Esophagus squamous epithelium (tissue), 4 donors: ENCODE results near the gene KCNAB1.

Source experiments
- POLR2A ChIP-seq, 4 donors: fragments of 450-650 bp; IDR thresholded peaks; one replicate each; pipeline ENCODE4 v1.6.1; 2017; ENCODE audit warnings: antibody characterized with exemption in 4 of 4, mild to moderate bottlenecking in 4 of 4, moderate library complexity in 3 of 4
- TF ChIP-seq, protein P1 (sequence below), 6 experiments: fragments of 450-650 bp in 4 of 6; fragments of 200-600 bp in 2 of 6; sonication (generic) in 2 of 6; IDR thresholded peaks; one replicate each; pipeline ENCODE4 v1.5.1; 2016 to 2019; ENCODE audit warnings: antibody characterized with exemption in 6 of 6, mild to moderate bottlenecking in 4 of 6, moderate library complexity in 4 of 6

- TF ChIP-seq, protein P1, sequence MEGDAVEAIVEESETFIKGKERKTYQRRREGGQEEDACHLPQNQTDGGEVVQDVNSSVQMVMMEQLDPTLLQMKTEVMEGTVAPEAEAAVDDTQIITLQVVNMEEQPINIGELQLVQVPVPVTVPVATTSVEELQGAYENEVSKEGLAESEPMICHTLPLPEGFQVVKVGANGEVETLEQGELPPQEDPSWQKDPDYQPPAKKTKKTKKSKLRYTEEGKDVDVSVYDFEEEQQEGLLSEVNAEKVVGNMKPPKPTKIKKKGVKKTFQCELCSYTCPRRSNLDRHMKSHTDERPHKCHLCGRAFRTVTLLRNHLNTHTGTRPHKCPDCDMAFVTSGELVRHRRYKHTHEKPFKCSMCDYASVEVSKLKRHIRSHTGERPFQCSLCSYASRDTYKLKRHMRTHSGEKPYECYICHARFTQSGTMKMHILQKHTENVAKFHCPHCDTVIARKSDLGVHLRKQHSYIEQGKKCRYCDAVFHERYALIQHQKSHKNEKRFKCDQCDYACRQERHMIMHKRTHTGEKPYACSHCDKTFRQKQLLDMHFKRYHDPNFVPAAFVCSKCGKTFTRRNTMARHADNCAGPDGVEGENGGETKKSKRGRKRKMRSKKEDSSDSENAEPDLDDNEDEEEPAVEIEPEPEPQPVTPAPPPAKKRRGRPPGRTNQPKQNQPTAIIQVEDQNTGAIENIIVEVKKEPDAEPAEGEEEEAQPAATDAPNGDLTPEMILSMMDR (IDR thresholded peaks at IDR 0.05) = no peak
- TF ChIP-seq POLR2A (IDR thresholded peaks at IDR 0.05) = no peak
These were observed 258.9 kb downstream of the KCNAB1 start for GRCh38 chr3:156379327-156379726.
